ENCODE data around the gene STAT5B. TPM values are rescaled to one million over a fixed set of nuclear protein-coding genes. Genes with fewer than 3 reads are reported as not detected.

The STAT5B gene
- total and polyA plus RNA-seq, 2 of the 13 experiments (the other 11 are each of a cell fraction or from before 2014, with no cell fraction given), result 21.0 to 42.8 TPM

DNA sequence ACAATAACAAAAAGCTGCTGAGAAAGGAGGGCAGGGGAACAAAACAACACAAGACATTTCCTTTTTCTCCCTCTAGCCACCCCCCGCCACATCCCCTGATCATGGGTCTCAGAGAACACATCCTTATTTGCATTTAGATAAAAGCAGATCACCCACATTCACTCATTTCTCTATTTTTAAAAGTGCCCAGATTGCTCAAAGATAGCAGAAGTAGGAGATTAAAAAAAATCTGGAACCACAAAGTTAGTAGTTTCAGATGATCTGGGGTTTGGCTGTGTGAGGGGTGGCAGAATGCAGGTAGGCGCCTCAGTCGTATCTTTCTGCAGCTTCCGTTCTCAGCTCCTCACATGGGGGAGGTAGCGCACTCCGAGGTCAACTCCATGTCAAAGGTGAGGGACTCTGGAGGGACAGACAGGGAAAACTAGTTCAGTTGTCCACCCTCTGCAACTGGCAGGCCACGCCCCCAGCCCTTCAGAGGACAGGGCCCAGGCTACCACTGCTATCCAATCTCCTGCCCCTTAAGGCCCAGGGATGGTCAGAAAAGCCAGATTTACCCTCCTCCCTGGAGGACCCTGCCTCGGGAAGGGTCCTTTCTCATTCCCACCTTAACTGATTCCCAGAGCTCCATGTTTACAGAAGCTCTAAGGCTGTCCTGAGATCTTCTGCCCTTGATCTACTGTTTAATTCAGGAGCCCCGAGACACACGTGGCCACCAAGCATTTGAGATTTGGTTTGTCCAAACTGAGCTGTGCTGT lies 39.4 kb upstream of the STAT5B start:
- FAIRE-seq, result no peak
- no peaks in the 10 kb centered on the region for H4K20me1 ChIP-seq (ENCODE audit: insufficient read depth, low read length)
- H2AFZ ChIP-seq (ENCODE audit: low read length), result no peak overlapping the region
- ATAC-seq, result no peak
- no peaks in the 10 kb centered on the region for H3K79me2 ChIP-seq (ENCODE audit: insufficient read depth, low read length)
- H3K9me3 ChIP-seq (ENCODE audit: low read length), result no peaks in the 10 kb centered on the region
- H3K4me1 ChIP-seq (ENCODE audit: insufficient read depth, low read length), result peaks cover 73% of the 10 kb centered on the region
- intact Hi-C loops (cut with micrococcal nuclease; ENCODE audit: unreplicated experiment) (no loop called here), in situ Hi-C loops (cut with HindIII; ENCODE audit: extremely low pct_ligation_motif_present, low pct_unique_long_range_greater_than_20kb) (no loop called here)
- ChIA-PET POLR2A (interaction anchor here (1.3 kb wide), 1 partner anchor 73 kb away, joined by 4 read pairs; the partner anchor contains the start of gene STAT3), CTCF (ENCODE audit: low intra/inter-chr PET ratio, low total read pairs) (no interaction called here)
- H3K27ac ChIP-seq (ENCODE audit: extremely low read length, insufficient read depth, low read length), result no peak overlapping the region
- WGBS (ENCODE audit: low lambda C conversion rate), result 78% methylated on average over 9 of the region's 10 CpGs
- H3K4me2 ChIP-seq (ENCODE audit: low read depth, low read length), result no peak overlapping the region
- no peaks in the 10 kb centered on the region for H3K27me3 ChIP-seq (ENCODE audit: control insufficient read depth in 1 of 2, insufficient read depth in 2 of 2, low read length in 2 of 2)
- peaks cover 7 to 38% of the 10 kb centered on the region in 2 experiments; a peak in 4 of 5 replicates for H3K36me3 ChIP-seq (replicated peaks in 1 of 2; ENCODE audit: control insufficient read depth in 1 of 2, insufficient read depth in 2 of 2, low read length in 2 of 2)
- DNase-seq (ENCODE audit: low spot score), result no peak
- H3K9ac ChIP-seq (ENCODE audit: insufficient read depth, low read depth, low read length), result no peak overlapping the region
- H3K4me3 ChIP-seq (replicated peaks in 1 of 3; ENCODE audit: insufficient read depth in 1 of 3, low read depth in 2 of 3, low read length in 3 of 3), result no peak overlapping the region
- no TSS peak for BruUV-seq (replicated peaks)
- no peak for TF ChIP-seq MIXL1 (CRISPR knock-in tag; IDR thresholded peaks at IDR 0.05)
- TF ChIP-seq RBM22 (optimal IDR thresholded peaks at IDR 0.05; ENCODE audit: low read length), result peak; percentile 24
- peak; percentile 29; the same call in 1 of the 2 replicates for TF ChIP-seq NR2C2 (CRISPR knock-in tag; IDR thresholded peaks at IDR 0.05; ENCODE audit: borderline replicate concordance)
- TF ChIP-seq ZBTB38 (CRISPR knock-in tag; IDR thresholded peaks at IDR 0.05), result 0 out of 2 replicates have a peak, but pooled peaks have one; percentile 39
- TF ChIP-seq, protein P1, sequence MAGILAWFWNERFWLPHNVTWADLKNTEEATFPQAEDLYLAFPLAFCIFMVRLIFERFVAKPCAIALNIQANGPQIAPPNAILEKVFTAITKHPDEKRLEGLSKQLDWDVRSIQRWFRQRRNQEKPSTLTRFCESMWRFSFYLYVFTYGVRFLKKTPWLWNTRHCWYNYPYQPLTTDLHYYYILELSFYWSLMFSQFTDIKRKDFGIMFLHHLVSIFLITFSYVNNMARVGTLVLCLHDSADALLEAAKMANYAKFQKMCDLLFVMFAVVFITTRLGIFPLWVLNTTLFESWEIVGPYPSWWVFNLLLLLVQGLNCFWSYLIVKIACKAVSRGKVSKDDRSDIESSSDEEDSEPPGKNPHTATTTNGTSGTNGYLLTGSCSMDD (CRISPR knock-in tag; IDR thresholded peaks at IDR 0.05), result no peak
- TF ChIP-seq, protein P2, sequence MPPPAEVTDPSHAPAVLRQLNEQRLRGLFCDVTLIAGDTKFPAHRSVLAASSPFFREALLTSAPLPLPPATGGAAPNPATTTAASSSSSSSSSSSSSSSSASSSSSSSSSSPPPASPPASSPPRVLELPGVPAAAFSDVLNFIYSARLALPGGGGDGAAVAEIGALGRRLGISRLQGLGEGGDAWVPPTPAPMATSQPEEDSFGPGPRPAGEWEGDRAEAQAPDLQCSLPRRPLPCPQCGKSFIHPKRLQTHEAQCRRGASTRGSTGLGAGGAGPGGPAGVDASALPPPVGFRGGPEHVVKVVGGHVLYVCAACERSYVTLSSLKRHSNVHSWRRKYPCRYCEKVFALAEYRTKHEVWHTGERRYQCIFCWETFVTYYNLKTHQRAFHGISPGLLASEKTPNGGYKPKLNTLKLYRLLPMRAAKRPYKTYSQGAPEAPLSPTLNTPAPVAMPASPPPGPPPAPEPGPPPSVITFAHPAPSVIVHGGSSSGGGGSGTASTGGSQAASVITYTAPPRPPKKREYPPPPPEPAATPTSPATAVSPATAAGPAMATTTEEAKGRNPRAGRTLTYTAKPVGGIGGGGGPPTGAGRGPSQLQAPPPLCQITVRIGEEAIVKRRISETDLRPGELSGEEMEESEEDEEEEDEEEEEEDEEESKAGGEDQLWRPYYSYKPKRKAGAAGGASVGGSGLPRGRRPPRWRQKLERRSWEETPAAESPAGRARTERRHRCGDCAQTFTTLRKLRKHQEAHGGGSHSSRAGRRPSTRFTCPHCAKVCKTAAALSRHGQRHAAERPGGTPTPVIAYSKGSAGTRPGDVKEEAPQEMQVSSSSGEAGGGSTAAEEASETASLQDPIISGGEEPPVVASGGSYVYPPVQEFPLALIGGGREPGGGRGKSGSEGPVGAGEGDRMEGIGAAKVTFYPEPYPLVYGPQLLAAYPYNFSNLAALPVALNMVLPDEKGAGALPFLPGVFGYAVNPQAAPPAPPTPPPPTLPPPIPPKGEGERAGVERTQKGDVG (CRISPR knock-in tag; IDR thresholded peaks at IDR 0.05; ENCODE audit: borderline replicate concordance), result 0 out of 2 replicates have a peak, but pooled peaks have one; percentile 34
- TF ChIP-seq ZNF747 (CRISPR knock-in tag; IDR thresholded peaks at IDR 0.05; ENCODE audit: borderline replicate concordance), result no peak
- TF ChIP-seq NR2F2 (IDR thresholded peaks at IDR 0.05; ENCODE audit: borderline replicate concordance, low read depth), result peak; percentile 50; the same call in 1 of the 2 replicates
- TF ChIP-seq, protein P3, sequence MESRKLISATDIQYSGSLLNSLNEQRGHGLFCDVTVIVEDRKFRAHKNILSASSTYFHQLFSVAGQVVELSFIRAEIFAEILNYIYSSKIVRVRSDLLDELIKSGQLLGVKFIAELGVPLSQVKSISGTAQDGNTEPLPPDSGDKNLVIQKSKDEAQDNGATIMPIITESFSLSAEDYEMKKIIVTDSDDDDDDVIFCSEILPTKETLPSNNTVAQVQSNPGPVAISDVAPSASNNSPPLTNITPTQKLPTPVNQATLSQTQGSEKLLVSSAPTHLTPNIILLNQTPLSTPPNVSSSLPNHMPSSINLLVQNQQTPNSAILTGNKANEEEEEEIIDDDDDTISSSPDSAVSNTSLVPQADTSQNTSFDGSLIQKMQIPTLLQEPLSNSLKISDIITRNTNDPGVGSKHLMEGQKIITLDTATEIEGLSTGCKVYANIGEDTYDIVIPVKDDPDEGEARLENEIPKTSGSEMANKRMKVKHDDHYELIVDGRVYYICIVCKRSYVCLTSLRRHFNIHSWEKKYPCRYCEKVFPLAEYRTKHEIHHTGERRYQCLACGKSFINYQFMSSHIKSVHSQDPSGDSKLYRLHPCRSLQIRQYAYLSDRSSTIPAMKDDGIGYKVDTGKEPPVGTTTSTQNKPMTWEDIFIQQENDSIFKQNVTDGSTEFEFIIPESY (CRISPR knock-in tag; IDR thresholded peaks at IDR 0.05), result peak; percentile 75
- TF ChIP-seq, protein P4, sequence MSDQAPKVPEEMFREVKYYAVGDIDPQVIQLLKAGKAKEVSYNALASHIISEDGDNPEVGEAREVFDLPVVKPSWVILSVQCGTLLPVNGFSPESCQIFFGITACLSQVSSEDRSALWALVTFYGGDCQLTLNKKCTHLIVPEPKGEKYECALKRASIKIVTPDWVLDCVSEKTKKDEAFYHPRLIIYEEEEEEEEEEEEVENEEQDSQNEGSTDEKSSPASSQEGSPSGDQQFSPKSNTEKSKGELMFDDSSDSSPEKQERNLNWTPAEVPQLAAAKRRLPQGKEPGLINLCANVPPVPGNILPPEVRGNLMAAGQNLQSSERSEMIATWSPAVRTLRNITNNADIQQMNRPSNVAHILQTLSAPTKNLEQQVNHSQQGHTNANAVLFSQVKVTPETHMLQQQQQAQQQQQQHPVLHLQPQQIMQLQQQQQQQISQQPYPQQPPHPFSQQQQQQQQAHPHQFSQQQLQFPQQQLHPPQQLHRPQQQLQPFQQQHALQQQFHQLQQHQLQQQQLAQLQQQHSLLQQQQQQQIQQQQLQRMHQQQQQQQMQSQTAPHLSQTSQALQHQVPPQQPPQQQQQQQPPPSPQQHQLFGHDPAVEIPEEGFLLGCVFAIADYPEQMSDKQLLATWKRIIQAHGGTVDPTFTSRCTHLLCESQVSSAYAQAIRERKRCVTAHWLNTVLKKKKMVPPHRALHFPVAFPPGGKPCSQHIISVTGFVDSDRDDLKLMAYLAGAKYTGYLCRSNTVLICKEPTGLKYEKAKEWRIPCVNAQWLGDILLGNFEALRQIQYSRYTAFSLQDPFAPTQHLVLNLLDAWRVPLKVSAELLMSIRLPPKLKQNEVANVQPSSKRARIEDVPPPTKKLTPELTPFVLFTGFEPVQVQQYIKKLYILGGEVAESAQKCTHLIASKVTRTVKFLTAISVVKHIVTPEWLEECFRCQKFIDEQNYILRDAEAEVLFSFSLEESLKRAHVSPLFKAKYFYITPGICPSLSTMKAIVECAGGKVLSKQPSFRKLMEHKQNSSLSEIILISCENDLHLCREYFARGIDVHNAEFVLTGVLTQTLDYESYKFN (CRISPR knock-in tag; conservative IDR thresholded peaks at IDR 0.05), result 0 out of 2 replicates have a peak, but pooled peaks have one; percentile 28
- 0 out of 2 replicates have a peak, but pooled peaks have one; percentile 22 for TF ChIP-seq HDAC1 (CRISPR knock-in tag; IDR thresholded peaks at IDR 0.05)
